ENCODE results near the gene ZDHHC15. TPM values are rescaled to one million over a fixed set of nuclear protein-coding genes. Genes with fewer than 3 reads are reported as not detected.
"Not testable (repeated sequence)": the region's sequence is repeated elsewhere in the genome, so short reads cannot be mapped to it uniquely, and the experiment has no call there.

ZDHHC15 gene
- total RNA-seq, 1 donor from 2014 or later = 9.4 TPM

DNA sequence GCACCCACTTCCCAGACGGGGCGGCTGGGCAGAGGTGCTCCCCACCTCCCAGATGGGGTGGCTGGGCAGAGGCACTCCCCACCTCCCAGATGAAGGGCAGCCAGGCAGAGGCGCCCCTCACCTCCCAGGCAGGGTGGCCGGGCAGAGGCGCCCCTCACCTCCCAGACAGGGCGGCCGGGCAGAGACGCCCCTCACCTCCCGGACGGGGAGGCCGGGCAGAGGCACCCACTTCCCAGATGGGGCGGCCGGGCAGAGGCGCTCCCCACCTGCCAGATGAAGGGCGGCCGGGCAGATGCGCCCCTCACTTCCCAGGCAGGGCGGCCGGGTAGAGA lies 187.7 kb downstream of the ZDHHC15 start:
- DNase-seq = no peak
- H3K9me3 Mint-ChIP-seq (ENCODE audit: unreplicated experiment) = peaks cover 5% of the 10 kb centered on the region
- H3K4me3 Mint-ChIP-seq (ENCODE audit: unreplicated experiment) = no peak overlapping the region
- peaks cover 14% of the 10 kb centered on the region for H3K36me3 Mint-ChIP-seq (ENCODE audit: unreplicated experiment)
- H3K27ac Mint-ChIP-seq (ENCODE audit: unreplicated experiment) = no peak overlapping the region
- TF ChIP-seq, protein P1, sequence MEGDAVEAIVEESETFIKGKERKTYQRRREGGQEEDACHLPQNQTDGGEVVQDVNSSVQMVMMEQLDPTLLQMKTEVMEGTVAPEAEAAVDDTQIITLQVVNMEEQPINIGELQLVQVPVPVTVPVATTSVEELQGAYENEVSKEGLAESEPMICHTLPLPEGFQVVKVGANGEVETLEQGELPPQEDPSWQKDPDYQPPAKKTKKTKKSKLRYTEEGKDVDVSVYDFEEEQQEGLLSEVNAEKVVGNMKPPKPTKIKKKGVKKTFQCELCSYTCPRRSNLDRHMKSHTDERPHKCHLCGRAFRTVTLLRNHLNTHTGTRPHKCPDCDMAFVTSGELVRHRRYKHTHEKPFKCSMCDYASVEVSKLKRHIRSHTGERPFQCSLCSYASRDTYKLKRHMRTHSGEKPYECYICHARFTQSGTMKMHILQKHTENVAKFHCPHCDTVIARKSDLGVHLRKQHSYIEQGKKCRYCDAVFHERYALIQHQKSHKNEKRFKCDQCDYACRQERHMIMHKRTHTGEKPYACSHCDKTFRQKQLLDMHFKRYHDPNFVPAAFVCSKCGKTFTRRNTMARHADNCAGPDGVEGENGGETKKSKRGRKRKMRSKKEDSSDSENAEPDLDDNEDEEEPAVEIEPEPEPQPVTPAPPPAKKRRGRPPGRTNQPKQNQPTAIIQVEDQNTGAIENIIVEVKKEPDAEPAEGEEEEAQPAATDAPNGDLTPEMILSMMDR (IDR thresholded peaks at IDR 0.05; ENCODE audit: partially characterized antibody, unreplicated experiment) = no peak
- no peaks in the 10 kb centered on the region for H3K27me3 Mint-ChIP-seq (ENCODE audit: unreplicated experiment)
- H3K4me1 Mint-ChIP-seq (ENCODE audit: low read depth, unreplicated experiment) = no peaks in the 10 kb centered on the region

- H3K27me3 Mint-ChIP-seq (ENCODE audit: unreplicated experiment); H3K27ac Mint-ChIP-seq (ENCODE audit: unreplicated experiment); H3K4me1 Mint-ChIP-seq (ENCODE audit: low read depth, unreplicated experiment); H3K9me3 Mint-ChIP-seq (ENCODE audit: unreplicated experiment); DNase-seq; H3K4me3 Mint-ChIP-seq (ENCODE audit: unreplicated experiment): not testable (repeated sequence)
- peaks cover 14% of the 10 kb centered on the region for H3K36me3 Mint-ChIP-seq (ENCODE audit: unreplicated experiment)
Measured at GRCh38 chrX:75334407-75335126, 188.3 kb downstream of the ZDHHC15 start.

- Mint-ChIP-seq H3K9me3 (ENCODE audit: unreplicated experiment) (peaks cover 3% of the 10 kb centered on the region), H3K27me3 (ENCODE audit: unreplicated experiment) (no peaks in the 10 kb centered on the region), H3K36me3 (ENCODE audit: unreplicated experiment) (peaks cover 17% of the 10 kb centered on the region), H3K27ac (ENCODE audit: unreplicated experiment) (no peak overlapping the region), H3K4me1 (ENCODE audit: low read depth, unreplicated experiment) (no peaks in the 10 kb centered on the region), H3K4me3 (ENCODE audit: unreplicated experiment) (no peak overlapping the region)
- TF ChIP-seq, protein P1 (IDR thresholded peaks at IDR 0.05; ENCODE audit: partially characterized antibody, unreplicated experiment) = no peak
- no peak for DNase-seq
Measured at GRCh38 chrX:75327607-75328006, 195.2 kb downstream of the ZDHHC15 start.

Other genes with a start within 250 kb of the ZDHHC15 start
- 24.8 TPM for gene UPRT, start 249.0 kb downstream of the ZDHHC15 start, total RNA-seq (ENCODE audit: unreplicated experiment)